ENCODE measurements around the gene PALM3.

The PALM3 gene

GRCh38 chr19:14004619-14005348 is 57.1 kb downstream of the PALM3 start:
- in situ Hi-C loops (cut with HindIII; ENCODE audit: low sequenced_read_pairs): no loop called here

All from DLD1 (cell line).